Stimulated activated CD4-positive, alpha-beta T cell treated with anti-CD3 and anti-CD28 coated beads, Interleukin-1b, Interleukin-23, amount 100 ng/mL, for 4 hours (primary cell): ENCODE results near the gene SNX13.
"Not testable (repeated sequence)": the region's sequence is repeated elsewhere in the genome, so short reads cannot be mapped to it uniquely, and the experiment has no call there.

Source experiments
- DNase-seq, 2 donors: peaks; one replicate each; pipeline ENCODE4 v3.0.0-alpha.2; 2020; ENCODE audit warnings: low read depth in 2 of 2

Gene SNX13

DNA sequence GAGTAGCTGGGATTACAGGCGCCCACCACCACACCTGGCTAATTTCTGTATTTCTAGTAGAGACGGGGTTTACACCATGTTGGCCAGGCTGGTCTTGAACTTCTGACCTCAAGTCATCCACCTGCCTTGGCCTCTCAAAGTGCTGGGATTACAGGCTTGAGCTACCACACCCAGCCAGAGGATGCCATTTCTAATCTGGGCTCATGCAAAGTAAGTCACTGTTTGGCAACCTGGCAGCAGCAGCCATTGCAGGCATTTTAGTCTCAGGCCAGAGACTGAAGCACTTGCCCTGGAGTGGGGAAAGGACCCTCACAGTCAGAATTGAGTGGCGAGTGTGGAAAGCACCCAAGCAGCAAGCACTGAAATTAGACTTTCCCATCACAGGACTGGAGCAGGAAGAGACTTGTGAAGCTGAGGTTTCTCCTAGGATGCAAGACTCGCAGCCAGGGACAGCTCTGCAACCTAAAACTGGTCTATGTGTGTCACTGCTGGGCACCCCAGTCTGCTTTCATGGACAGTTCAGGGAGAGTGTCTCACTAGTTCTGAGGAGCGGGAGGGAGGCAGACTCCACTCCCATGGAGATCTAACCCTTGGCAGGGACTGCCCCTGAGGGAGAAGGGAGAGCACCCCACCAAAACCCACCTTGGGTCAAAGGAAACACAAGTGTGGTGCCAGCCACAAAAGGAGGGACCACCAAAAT, 27.6 kb downstream of the SNX13 start:
- no peak for DNase-seq

- DNase-seq = no peak
Observed at GRCh38 chr7:17912050-17912449, 28.2 kb downstream of the SNX13 start.

DNA sequence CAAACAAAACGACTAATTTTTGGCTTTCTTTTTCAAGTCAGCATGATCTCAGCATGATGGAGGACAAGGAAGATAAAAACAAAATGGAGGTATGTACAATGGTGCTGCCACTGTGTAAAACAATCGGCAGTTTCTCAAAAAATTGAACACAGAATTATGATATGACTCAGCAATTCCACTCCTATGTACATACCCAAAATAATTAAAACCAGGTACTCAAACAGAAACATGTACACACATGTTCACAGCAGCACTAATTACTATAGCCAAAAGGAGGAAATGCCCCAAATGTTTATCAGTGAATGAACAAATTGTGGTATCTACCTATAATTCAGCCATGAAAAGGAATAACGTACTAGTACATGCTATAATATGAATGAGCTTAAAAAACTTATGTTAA, 29.9 kb downstream of the SNX13 start:
- DNase-seq = no peak

- DNase-seq = not testable (repeated sequence)
Observed at GRCh38 chr7:17909310-17909709, 31.0 kb downstream of the SNX13 start.

DNA sequence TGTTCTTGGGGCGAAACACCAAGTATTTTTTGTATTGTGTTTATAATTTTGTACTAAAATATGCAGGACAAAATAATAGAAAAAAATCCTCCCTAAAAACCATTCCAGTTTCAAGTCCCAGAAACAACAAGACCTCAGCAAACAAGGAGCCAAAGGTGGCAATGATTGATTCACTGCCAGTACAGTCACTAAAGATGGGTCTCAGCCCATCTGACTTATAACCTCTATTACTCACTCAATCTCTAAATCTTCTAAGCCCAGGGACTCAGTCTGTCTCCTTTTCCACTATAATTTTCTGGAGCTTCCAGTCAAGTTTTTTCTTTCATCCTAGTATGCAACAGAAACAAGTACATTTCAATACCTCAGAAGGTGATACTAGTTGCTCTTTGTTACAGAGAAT, 33.3 kb downstream of the SNX13 start:
- no peak for DNase-seq

GRCh38 chr7:17903337-17903736, 37.0 kb downstream of the SNX13 start:
- no peak for DNase-seq

DNA sequence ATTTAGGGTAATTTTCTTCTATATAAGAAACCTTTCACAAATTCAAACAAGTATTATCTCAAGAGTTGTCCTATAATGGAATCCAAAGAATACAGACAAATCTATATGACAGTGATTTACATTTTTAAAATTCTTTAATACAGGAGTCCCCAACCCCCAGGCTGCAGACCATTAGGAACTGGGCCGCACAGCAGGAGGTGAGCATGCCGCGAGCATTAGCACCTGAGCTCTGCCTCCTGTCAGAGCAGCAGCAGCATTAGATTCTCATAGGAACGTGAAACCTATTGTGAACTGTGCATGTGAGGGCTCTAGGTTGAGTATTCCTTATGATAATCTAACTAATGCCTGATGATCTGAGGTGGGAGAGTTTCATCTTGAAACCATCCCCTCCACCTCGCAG, 37.7 kb downstream of the SNX13 start:
- no peak for DNase-seq

DNA sequence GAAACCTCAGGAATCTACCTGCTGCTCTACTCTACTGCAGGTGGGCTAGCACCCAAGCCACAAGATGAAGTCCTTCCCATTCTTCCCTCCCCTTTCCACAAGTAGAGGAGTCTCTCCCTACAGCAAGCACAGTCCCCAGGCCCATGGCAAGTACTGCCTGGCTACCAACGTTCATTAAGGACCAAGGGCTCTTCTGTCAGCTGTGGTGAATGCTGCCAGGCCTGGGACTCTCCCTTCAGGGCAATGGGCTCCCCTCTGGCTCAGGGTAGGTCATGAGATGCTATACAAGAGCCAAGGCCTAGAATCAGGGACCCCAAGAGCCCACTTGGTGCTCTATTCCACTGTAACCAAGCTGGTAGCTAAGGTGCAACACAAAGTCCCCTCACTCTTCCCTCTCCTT, 39.8 kb downstream of the SNX13 start:
- no peak for DNase-seq

GRCh38 chr7:17898111-17898510, 42.2 kb downstream of the SNX13 start:
- no peak for DNase-seq

GRCh38 chr7:17887286-17887685, 53.0 kb downstream of the SNX13 start:
- DNase-seq = no peak

GRCh38 chr7:17882685-17883084, 57.6 kb downstream of the SNX13 start:
- DNase-seq = no peak

GRCh38 chr7:17879075-17879661, 61.1 kb downstream of the SNX13 start:
- no peak for DNase-seq

- DNase-seq = no peak
Observed at GRCh38 chr7:17878627-17879026, 61.7 kb downstream of the SNX13 start.

- DNase-seq = no peak
Observed at GRCh38 chr7:17871815-17872533, 68.3 kb downstream of the SNX13 start.

GRCh38 chr7:17870406-17870805, 69.9 kb downstream of the SNX13 start:
- DNase-seq = no peak

- DNase-seq = no peak
Observed at GRCh38 chr7:17863809-17864143, 76.5 kb downstream of the SNX13 start.

DNA sequence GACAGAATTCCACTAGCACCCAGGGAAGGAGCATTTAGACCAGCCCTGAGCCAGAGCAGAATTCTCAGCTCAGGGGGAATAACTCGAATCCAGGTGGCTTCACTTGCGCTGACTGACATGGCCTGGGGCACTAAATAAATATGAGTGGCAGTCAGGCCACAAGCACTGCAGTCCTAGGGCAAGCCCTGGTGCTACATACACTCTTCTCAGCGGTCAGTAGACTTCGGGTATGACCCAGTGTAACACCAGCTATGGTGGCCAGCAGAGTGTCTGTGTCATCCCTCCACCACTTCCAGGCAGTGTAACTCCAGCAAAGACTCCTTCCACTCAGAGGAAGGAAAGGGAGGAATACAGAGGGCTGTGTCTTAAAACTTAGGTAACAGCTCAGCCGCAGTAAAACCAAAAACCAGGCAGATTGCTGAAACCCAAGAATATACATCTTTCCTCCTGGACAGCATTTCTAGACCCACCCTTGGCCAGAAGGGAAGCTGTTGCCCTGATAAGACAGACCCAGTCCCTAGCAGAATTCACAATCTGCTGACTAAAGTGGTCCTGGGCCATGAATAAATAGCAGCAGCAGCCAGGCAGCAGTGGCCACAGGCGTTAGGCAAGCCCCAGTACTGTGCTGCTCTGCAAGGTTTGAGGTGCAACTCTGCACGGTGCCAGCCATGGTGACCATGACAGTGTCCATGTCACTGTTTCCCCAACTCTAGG, 77.0 kb downstream of the SNX13 start:
- no peak for DNase-seq

DNA sequence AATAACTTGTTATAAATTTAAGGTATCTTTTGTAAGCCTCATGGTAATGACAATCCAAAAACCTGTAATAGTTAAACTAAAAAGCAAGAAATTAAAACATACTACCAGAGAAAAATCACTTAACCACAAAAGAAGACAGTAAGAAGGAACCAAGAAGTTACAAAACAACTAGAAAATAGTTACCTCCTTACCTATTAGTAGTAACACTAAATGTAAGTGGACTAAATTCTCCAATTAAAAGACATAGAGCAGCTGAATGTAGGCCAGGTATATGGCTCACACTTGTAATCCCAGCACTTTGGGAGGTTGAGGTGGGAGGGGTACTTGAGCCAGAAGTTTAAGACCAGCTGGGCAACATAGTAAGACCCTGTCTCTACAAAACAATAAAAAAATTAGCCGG, 84.0 kb downstream of the SNX13 start:
- DNase-seq = no peak

DNA sequence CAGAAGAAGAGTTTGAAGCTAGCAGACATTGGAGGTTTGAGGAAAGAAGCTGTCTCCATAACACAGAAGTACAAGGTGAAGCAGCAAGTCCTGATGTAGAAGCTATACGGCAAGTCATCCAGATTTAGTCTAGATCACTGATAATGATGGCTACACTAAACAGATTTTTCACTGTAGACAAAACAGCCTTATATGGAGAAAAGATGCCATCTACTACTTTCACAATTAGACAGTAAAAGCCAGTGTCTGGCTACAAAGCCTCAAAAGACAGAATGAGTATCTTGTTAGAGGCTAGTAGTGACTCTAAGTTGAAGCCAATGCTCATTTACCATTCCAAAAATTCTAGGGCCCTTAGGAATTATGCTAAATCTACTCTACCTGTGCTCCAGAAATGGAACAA, 85.1 kb downstream of the SNX13 start:
- no peak for DNase-seq

DNA sequence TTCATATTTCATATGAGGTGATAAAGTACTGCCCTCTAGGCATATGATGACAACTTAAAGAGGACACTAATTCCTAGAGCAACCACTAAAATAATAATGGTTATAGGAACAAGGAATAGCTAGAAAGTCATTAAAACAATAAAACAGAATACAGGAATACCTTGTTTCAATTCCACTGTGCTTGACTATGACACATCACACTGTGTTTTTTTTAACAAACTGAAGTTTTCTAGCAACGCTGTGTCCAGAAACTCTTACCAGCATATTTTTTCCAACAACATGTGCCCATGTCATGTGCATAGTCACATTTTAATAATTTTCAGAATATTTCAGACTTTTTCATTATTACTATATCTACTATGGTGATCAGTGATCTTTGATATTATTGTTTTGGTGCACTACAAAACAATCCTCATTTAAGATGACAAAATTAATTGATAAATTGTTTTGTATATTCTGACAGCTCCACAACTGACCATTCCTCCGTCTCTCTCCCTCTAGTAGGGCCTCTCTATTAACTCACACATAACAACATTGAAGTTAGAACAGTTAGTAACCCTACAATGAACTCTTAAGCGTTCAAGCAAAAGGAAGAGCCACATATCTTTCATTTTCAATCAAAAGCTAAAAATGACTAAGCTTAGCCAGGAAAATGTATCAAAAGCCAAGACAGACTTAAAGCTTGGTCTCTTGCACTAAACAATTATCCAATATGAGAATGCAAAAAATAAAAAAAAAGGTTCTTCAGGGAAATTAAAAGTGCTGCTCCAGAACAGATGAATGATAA, 85.8 kb downstream of the SNX13 start:
- DNase-seq = no peak

DNA sequence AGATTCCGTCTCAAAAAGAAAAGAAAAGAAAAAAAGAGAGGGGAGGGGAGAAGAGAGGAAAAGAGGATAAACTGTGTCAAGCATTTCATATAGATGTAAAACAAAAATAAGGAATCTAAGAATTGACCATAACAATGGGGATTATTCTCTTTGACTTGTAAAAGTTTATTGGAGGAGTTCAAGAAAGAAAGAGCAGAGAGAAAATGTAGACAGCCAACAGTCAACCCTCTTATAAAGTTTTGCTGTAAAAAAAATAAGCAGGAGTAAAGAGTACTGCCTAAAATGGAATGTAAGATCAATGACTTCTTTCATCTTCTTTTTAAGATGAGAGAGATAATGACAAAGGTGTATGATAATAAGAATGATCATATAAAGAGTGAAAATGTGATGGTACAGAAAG, 87.9 kb downstream of the SNX13 start:
- DNase-seq = no peak

DNA sequence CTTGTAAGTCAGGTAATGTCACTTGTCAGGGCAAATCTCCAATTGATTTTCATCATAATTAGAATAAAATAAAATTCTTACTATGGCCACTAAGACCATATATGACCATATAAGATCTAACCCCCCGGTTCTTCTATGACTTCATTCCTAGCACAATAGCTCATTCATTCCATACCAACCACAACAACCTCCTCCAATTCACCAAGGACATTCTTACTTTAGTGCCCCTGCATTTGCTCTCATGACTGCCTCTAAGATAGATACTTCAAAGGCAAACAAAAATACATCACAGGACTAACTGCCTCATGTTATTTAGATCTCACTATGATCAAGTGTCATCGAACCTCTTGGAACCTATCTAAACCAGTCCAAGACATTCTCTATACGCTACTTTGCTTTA, 90.8 kb downstream of the SNX13 start:
- no peak for DNase-seq
